Smooth muscle cell (in vitro differentiated cells): Measurements from ENCODE around the gene FNDC5. TPM values are rescaled to one million over a fixed set of nuclear protein-coding genes. Genes with fewer than 3 reads are reported as not detected.

Source experiments
- DNase-seq: peaks from one replicate; lab custom pipeline; 2025; ENCODE audit not compliant: unreplicated experiment; lab: John Stamatoyannopoulos, UW
- H2AFZ ChIP-seq: fragments of 200-600 bp; sonication (generic); 2 replicates; pipeline ENCODE4 v1.6.0; 2016; ENCODE audit warnings: antibody characterized with exemption, low read depth, mild to moderate bottlenecking
- H3F3A ChIP-seq: fragments of 200-600 bp; sonication (generic); 2 replicates; pipeline ENCODE4 v1.6.0; 2017; ENCODE audit warnings: antibody characterized with exemption, low read depth
- H3K27ac ChIP-seq: fragments of 200-600 bp; sonication (generic); 2 replicates; pipeline ENCODE4 v1.5.1; 2016; ENCODE audit warnings: low read depth, mild to moderate bottlenecking
- H3K27me3 ChIP-seq: fragments of 200-600 bp; sonication (generic); 2 replicates; pipeline ENCODE4 v1.6.1; 2016; ENCODE audit warnings: low read depth, mild to moderate bottlenecking
- H3K36me3 ChIP-seq: fragments of 200-600 bp; sonication (generic); 2 replicates; pipeline ENCODE4 v1.5.1; 2016; ENCODE audit warnings: low read depth
- H3K4me1 ChIP-seq: fragments of 200-600 bp; sonication (generic); 2 replicates; pipeline ENCODE4 v1.5.1; 2016; ENCODE audit warnings: low read depth
- H3K4me2 ChIP-seq: fragments of 200-600 bp; sonication (generic); 2 replicates; pipeline ENCODE4 v1.6.0; 2016; ENCODE audit warnings: mild to moderate bottlenecking
- H3K4me3 ChIP-seq: fragments of 200-600 bp; sonication (generic); 2 replicates; pipeline ENCODE4 v1.5.1; 2016; ENCODE audit warnings: mild to moderate bottlenecking
- H3K79me2 ChIP-seq: fragments of 200-600 bp; sonication (generic); 2 replicates; pipeline ENCODE4 v1.6.0; 2016; ENCODE audit warnings: low read depth, mild to moderate bottlenecking
- H3K9ac ChIP-seq: fragments of 200-600 bp; sonication (generic); 2 replicates; pipeline ENCODE4 v1.6.0; 2016; ENCODE audit warnings: low read depth
- H3K9me3 ChIP-seq: fragments of 200-600 bp; sonication (generic); replicated peaks from 2 replicates; pipeline ENCODE4 v1.5.1; 2016; ENCODE audit warnings: low read depth
- H4K20me1 ChIP-seq: fragments of 200-600 bp; sonication (generic); 2 replicates; pipeline ENCODE4 v1.6.0; 2016; ENCODE audit warnings: low read depth
- CTCF ChIP-seq: fragments of 200-600 bp; sonication (generic); IDR thresholded peaks from 2 replicates; pipeline ENCODE4 v1.5.1; 2017; ENCODE audit warnings: borderline replicate concordance, mild to moderate bottlenecking, antibody characterized with exemption; ENCODE audit not compliant: insufficient read depth, poor library complexity, severe bottlenecking
- WGBS: methylation state at CpG from one replicate; pipeline ENCODE4 v1.1.7; 2016; ENCODE audit warnings: low lambda C conversion rate; 5-methylcytosine and 5-hydroxymethylcytosine counted together
- polyA plus RNA-seq: library from polyadenylated mRNA; unstranded; fragments of >200 nt; fragmentation: Nextera tagmentation; extraction: Ambion mirVana; gene quantifications from 2 replicates; pipeline ENCODE4 v1.2.1, GENCODE V29; 2016
- total RNA-seq: library from RNA; depleted of rRNA; stranded (reverse); fragments of >200 nt; gene quantifications from 2 replicates; pipeline ENCODE4 v1.2.3, GENCODE V29; 2014

Gene FNDC5
- total and polyA plus RNA-seq, 2 experiments from 2014 or later: not detected

GRCh38 chr1:32903991-32904785 is 33.5 kb upstream of the FNDC5 start:
- H2AFZ ChIP-seq: no peak overlapping the region
- no peak overlapping the region for H3K27ac ChIP-seq
- H3K79me2 ChIP-seq: no peaks in the 10 kb centered on the region
- no peak overlapping the region for H3K4me3 ChIP-seq
- H4K20me1 ChIP-seq: no peaks in the 10 kb centered on the region
- H3K4me1 ChIP-seq: peaks cover 5% of the 10 kb centered on the region
- TF ChIP-seq CTCF: no peak
- H3K36me3 ChIP-seq: no peaks in the 10 kb centered on the region
- H3K9me3 ChIP-seq: no peaks in the 10 kb centered on the region
- peaks cover 6% of the 10 kb centered on the region for H3F3A ChIP-seq
- H3K4me2 ChIP-seq: no peak overlapping the region
- no peaks in the 10 kb centered on the region for H3K27me3 ChIP-seq
- 93% methylated on average over 3 of the region's 3 CpGs for WGBS
- no peak for DNase-seq
- no peak overlapping the region for H3K9ac ChIP-seq

GRCh38 chr1:32902535-32902920 is 31.8 kb upstream of the FNDC5 start:
- Histone ChIP-seq H3K4me2 (no peak overlapping the region), H3K4me1 (peaks cover 5% of the 10 kb centered on the region), H3K79me2 (no peaks in the 10 kb centered on the region), H3K9me3 (no peaks in the 10 kb centered on the region), H3K27me3 (no peaks in the 10 kb centered on the region), H3K27ac (no peak overlapping the region), H3K4me3 (no peak overlapping the region), H3F3A (peaks cover 6% of the 10 kb centered on the region), H2AFZ (no peak overlapping the region), H3K9ac (no peak overlapping the region), H3K36me3 (no peaks in the 10 kb centered on the region), H4K20me1 (no peaks in the 10 kb centered on the region)
- no peak for DNase-seq
- TF ChIP-seq CTCF: no peak
- WGBS: 79% methylated on average over 6 of the region's 6 CpGs

- Histone ChIP-seq H3K9me3 (no peaks in the 10 kb centered on the region), H3K36me3 (no peaks in the 10 kb centered on the region), H2AFZ (peak overlapping the region; percentile 96), H3F3A (peaks cover 6% of the 10 kb centered on the region), H3K4me2 (peak overlapping the region; percentile 88), H3K4me1 (peaks cover 5% of the 10 kb centered on the region), H4K20me1 (no peaks in the 10 kb centered on the region), H3K27me3 (no peaks in the 10 kb centered on the region), H3K9ac (peak overlapping the region; percentile 64), H3K79me2 (no peaks in the 10 kb centered on the region), H3K4me3 (peak overlapping the region; percentile 69), H3K27ac (no peak overlapping the region)
- no peak for DNase-seq
- no peak for TF ChIP-seq CTCF
- 50% methylated on average over 24 of the region's 24 CpGs for WGBS
These were observed 31.3 kb upstream of the FNDC5 start for GRCh38 chr1:32901823-32902534.
